Endothelial cell of umbilical vein (primary cell): Measurements from ENCODE around the gene CDH3.

Source experiments
- EZH2 ChIP-seq: IDR thresholded peaks from 2 replicates; pipeline ENCODE4 v1.6.1; 2012; ENCODE audit warnings: borderline replicate concordance, low read depth, mild to moderate bottlenecking, moderate library complexity, low read length, inconsistent platforms; ENCODE audit not compliant: severe bottlenecking
- MYC ChIP-seq: IDR thresholded peaks from one replicate; pipeline ENCODE4 v1.6.1; 2011; ENCODE audit warnings: mild to moderate bottlenecking, low read depth, low read length
- POLR2A ChIP-seq: IDR thresholded peaks from 2 replicates; pipeline ENCODE4 v1.6.1; 2012; ENCODE audit warnings: low read depth, mild to moderate bottlenecking, control low read depth, low read length
- POLR2AphosphoS5 ChIP-seq: IDR thresholded peaks from 2 replicates; pipeline ENCODE4 v1.6.1; 2012; ENCODE audit warnings: low read depth, mild to moderate bottlenecking, control low read depth, low read length, moderate library complexity; ENCODE audit not compliant: insufficient read depth
- TF ChIP-seq, protein P1 (sequence below), 2 donors: IDR thresholded peaks; 1 replicate in 1 of 2; 2 replicates in 1 of 2; pipeline ENCODE4 v1.5.1; 2011; ENCODE audit warnings: low read length in 2 of 2, mild to moderate bottlenecking in 2 of 2, moderate library complexity in 2 of 2, control low read depth in 1 of 2, inconsistent platforms in 1 of 2, low read depth in 1 of 2; ENCODE audit not compliant: insufficient read depth in 1 of 2; ENCODE audit errors: extremely low read depth in 1 of 2
- TF ChIP-seq, protein P2 (sequence below): IDR thresholded peaks from 2 replicates; pipeline ENCODE4 v1.6.1; 2011; ENCODE audit not compliant: insufficient read depth, insufficient read length

DNA sequence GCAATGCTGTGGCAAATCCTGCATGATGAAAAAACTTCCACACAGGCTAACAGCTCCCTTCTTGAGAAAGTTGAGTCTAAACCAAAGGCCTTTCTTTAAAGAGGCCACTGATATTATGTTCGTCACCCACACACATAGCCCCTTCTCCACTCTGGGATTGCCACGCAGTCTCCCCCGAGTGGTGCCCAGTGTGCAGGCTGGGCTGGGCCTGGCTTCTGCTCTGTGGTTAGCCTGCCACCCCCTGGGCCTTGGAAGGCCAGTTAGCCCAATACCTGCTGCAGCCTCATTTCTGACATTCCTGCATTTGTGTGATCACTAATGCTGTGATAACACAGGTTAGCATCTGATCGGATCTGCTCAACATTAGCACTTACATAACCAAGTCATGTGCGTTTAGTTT lies 44.8 kb downstream of the CDH3 start:
- TF ChIP-seq, protein P1, sequence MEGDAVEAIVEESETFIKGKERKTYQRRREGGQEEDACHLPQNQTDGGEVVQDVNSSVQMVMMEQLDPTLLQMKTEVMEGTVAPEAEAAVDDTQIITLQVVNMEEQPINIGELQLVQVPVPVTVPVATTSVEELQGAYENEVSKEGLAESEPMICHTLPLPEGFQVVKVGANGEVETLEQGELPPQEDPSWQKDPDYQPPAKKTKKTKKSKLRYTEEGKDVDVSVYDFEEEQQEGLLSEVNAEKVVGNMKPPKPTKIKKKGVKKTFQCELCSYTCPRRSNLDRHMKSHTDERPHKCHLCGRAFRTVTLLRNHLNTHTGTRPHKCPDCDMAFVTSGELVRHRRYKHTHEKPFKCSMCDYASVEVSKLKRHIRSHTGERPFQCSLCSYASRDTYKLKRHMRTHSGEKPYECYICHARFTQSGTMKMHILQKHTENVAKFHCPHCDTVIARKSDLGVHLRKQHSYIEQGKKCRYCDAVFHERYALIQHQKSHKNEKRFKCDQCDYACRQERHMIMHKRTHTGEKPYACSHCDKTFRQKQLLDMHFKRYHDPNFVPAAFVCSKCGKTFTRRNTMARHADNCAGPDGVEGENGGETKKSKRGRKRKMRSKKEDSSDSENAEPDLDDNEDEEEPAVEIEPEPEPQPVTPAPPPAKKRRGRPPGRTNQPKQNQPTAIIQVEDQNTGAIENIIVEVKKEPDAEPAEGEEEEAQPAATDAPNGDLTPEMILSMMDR (IDR thresholded peaks at IDR 0.05; ENCODE audit: extremely low read depth in 1 of 2, insufficient read depth in 1 of 2, low read depth in 1 of 2, low read length in 2 of 2): no peak
- TF ChIP-seq POLR2AphosphoS5: no peak
- no peak for TF ChIP-seq MYC
- no peak for TF ChIP-seq POLR2A
- TF ChIP-seq EZH2: no peak
- TF ChIP-seq, protein P2, sequence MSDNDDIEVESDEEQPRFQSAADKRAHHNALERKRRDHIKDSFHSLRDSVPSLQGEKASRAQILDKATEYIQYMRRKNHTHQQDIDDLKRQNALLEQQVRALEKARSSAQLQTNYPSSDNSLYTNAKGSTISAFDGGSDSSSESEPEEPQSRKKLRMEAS: no peak
